Skeletal muscle tissue (tissue), 4 donors: ENCODE measurements around the gene SYNGR3. TPM values are rescaled to one million over a fixed set of nuclear protein-coding genes. Genes with fewer than 3 reads are reported as not detected.
"Not testable (repeated sequence)": the region's sequence is repeated elsewhere in the genome, so short reads cannot be mapped to it uniquely, and the experiment has no call there.

Experiments
- H3K27ac ChIP-seq: one replicate; pipeline ENCODE4 v1.7.0; 2013; ENCODE audit warnings: mild to moderate bottlenecking, low read depth, low read length, inconsistent platforms
- H3K27me3 ChIP-seq, 3 donors: one replicate each; pipeline ENCODE4 v1.7.0; 2013; ENCODE audit warnings: low read length in 3 of 3; ENCODE audit not compliant: control insufficient read depth in 3 of 3, insufficient read depth in 3 of 3
- H3K36me3 ChIP-seq, 3 donors: one replicate each; pipeline ENCODE4 v1.7.0; 2013; ENCODE audit warnings: low read length in 3 of 3; ENCODE audit not compliant: control insufficient read depth in 3 of 3, insufficient read depth in 3 of 3
- H3K4me1 ChIP-seq, 3 donors: one replicate each; pipeline ENCODE4 v1.7.0; 2013; ENCODE audit warnings: low read length in 3 of 3, mild to moderate bottlenecking in 3 of 3; ENCODE audit not compliant: control insufficient read depth in 3 of 3, insufficient read depth in 3 of 3
- H3K4me3 ChIP-seq, 3 donors: one replicate each; pipeline ENCODE4 v1.7.0; 2013; ENCODE audit warnings: low read length in 3 of 3
- H3K9ac ChIP-seq, 3 donors: one replicate each; pipeline ENCODE4 v1.7.0; 2013; ENCODE audit warnings: low read length in 3 of 3, mild to moderate bottlenecking in 3 of 3, moderate library complexity in 2 of 3, low read depth in 1 of 3
- H3K9me3 ChIP-seq, 3 donors: one replicate each; pipeline ENCODE4 v1.7.0; 2013; ENCODE audit warnings: low read length in 3 of 3; ENCODE audit not compliant: control insufficient read depth in 3 of 3
- total RNA-seq: library from RNA; depleted of rRNA; stranded (reverse); fragments of >200 nt; gene quantifications from one replicate; pipeline ENCODE4 v1.2.3, GENCODE V29; 2014
- donor health status: Osteomylitis.

Gene SYNGR3
- total RNA-seq, 1 donor from 2014 or later: 0.52 TPM

GRCh38 chr16:2007081-2007836, 17.5 kb downstream of the SYNGR3 start:
- H3K27me3 ChIP-seq: no peaks in the 10 kb centered on the region
- H3K9ac ChIP-seq: peak overlapping the region; percentile 48 to 86 (median 71)
- H3K4me1 ChIP-seq: peaks cover 64 to 71% (median 66%) of the 10 kb centered on the region in 3 donors
- peak overlapping the region; percentile 45 to 83 (median 78) for H3K4me3 ChIP-seq
- H3K27ac ChIP-seq: peak overlapping the region; percentile 12
- H3K36me3 ChIP-seq: peaks cover 3 to 12% (median 6%) of the 10 kb centered on the region in 3 donors
- H3K9me3 ChIP-seq: no peaks in the 10 kb centered on the region

GRCh38 chr16:2008009-2008526, 18.3 kb downstream of the SYNGR3 start:
- Histone ChIP-seq H3K36me3 (peaks cover 0 to 5% (median 4%) of the 10 kb centered on the region in 3 donors), H3K4me1 (peaks cover 64 to 71% (median 66%) of the 10 kb centered on the region in 3 donors), H3K27me3 (no peaks in the 10 kb centered on the region), H3K9ac (peak overlapping the region; percentile 73 to 86 (median 80)), H3K4me3 (peak overlapping the region; percentile 52 to 83 (median 78)), H3K27ac (peak overlapping the region; percentile 12), H3K9me3 (no peaks in the 10 kb centered on the region)

GRCh38 chr16:2008631-2009163, 18.9 kb downstream of the SYNGR3 start:
- Histone ChIP-seq H3K4me3 (peak overlapping the region; percentile 78 to 83 (median 81)), H3K27me3 (no peaks in the 10 kb centered on the region), H3K9me3 (no peaks in the 10 kb centered on the region), H3K36me3 (peaks cover 0 to 4% (median 2%) of the 10 kb centered on the region in 3 donors), H3K4me1 (peaks cover 58 to 64% (median 60%) of the 10 kb centered on the region in 3 donors), H3K27ac (peak overlapping the region; percentile 82), H3K9ac (peak overlapping the region; percentile 73 to 86 (median 80))

- H3K4me1 ChIP-seq: peaks cover 53 to 59% (median 56%) of the 10 kb centered on the region in 3 donors
- H3K27me3 ChIP-seq: no peaks in the 10 kb centered on the region
- H3K36me3 ChIP-seq: peaks cover 0 to 4% (median 2%) of the 10 kb centered on the region in 3 donors
- no peaks in the 10 kb centered on the region for H3K9me3 ChIP-seq
- peak overlapping the region; percentile 78 to 83 (median 81) for H3K4me3 ChIP-seq
- peak overlapping the region; percentile 82 for H3K27ac ChIP-seq
- peak overlapping the region; percentile 73 to 86 (median 80) for H3K9ac ChIP-seq
These were observed 19.5 kb downstream of the SYNGR3 start for GRCh38 chr16:2009164-2009711.

- H3K27me3 ChIP-seq: no peaks in the 10 kb centered on the region
- peak within 1 kb of the TSS; percentile 91 for H3K27ac ChIP-seq
- H3K9me3 ChIP-seq: no peaks in the 10 kb centered on the region
- H3K36me3 ChIP-seq: peaks cover 0 to 4% (median 2%) of the 10 kb centered on the region in 3 donors
- H3K9ac ChIP-seq: peak within 1 kb of the TSS; percentile 88 to 90 (median 89)
- peak within 1 kb of the TSS; percentile 81 to 93 (median 93) for H3K4me3 ChIP-seq
- H3K4me1 ChIP-seq: peaks cover 46 to 52% (median 49%) of the 10 kb centered on the region in 3 donors
These were observed 20.2 kb downstream of the SYNGR3 start, which contains the start of gene ZNF598 for GRCh38 chr16:2009791-2010510. Gene ZNF598 (minus strand): TSS chr16:2009821.

GRCh38 chr16:2011726-2012125, 22.0 kb downstream of the SYNGR3 start:
- not testable (repeated sequence) for H3K4me3 ChIP-seq, H3K27ac ChIP-seq, H3K36me3 ChIP-seq, H3K27me3 ChIP-seq, H3K9me3 ChIP-seq
- peaks cover 29 to 35% (median 31%) of the 10 kb centered on the region in 3 donors for H3K4me1 ChIP-seq
- peak overlapping the region in 1 of 3 donors; percentile 43 for H3K9ac ChIP-seq

GRCh38 chr16:2013527-2013926, 23.8 kb downstream of the SYNGR3 start:
- H3K9ac ChIP-seq: no peak overlapping the region
- no peak overlapping the region for H3K4me3 ChIP-seq
- peaks cover 0 to 4% (median 4%) of the 10 kb centered on the region in 3 donors for H3K27me3 ChIP-seq
- H3K36me3 ChIP-seq: no peaks in the 10 kb centered on the region
- H3K27ac ChIP-seq: no peak overlapping the region
- H3K9me3 ChIP-seq: no peaks in the 10 kb centered on the region
- peaks cover 11 to 17% (median 14%) of the 10 kb centered on the region in 3 donors for H3K4me1 ChIP-seq

GRCh38 chr16:2015117-2015946, 25.6 kb downstream of the SYNGR3 start:
- no peak overlapping the region for H3K9ac ChIP-seq
- no peak overlapping the region for H3K4me3 ChIP-seq
- peaks cover 16 to 20% (median 19%) of the 10 kb centered on the region in 3 donors for H3K27me3 ChIP-seq
- H3K36me3 ChIP-seq: no peaks in the 10 kb centered on the region
- peaks cover 10 to 15% (median 10%) of the 10 kb centered on the region in 3 donors for H3K4me1 ChIP-seq
- no peaks in the 10 kb centered on the region for H3K9me3 ChIP-seq
- no peak overlapping the region for H3K27ac ChIP-seq

GRCh38 chr16:2015947-2016208, 26.1 kb downstream of the SYNGR3 start:
- no peaks in the 10 kb centered on the region for H3K36me3 ChIP-seq
- peaks cover 6 to 10% (median 6%) of the 10 kb centered on the region in 3 donors for H3K4me1 ChIP-seq
- H3K9ac ChIP-seq: no peak overlapping the region
- H3K27me3 ChIP-seq: peaks cover 21 to 22% (median 22%) of the 10 kb centered on the region in 3 donors
- H3K9me3 ChIP-seq: no peaks in the 10 kb centered on the region
- no peak overlapping the region for H3K27ac ChIP-seq
- H3K4me3 ChIP-seq: no peak overlapping the region
